Neural cell (in vitro differentiated cells): ENCODE data around the gene IRF8. TPM values are rescaled to one million over a fixed set of nuclear protein-coding genes. Genes with fewer than 3 reads are reported as not detected.

ENCODE experiments used
- H2AFZ ChIP-seq: fragments of 200-600, 300-800 bp; sonication (generic), shearing (Covaris generic); 2 replicates; pipeline ENCODE4 v1.6.0; 2014; ENCODE audit warnings: low read depth, mild to moderate bottlenecking, antibody characterized with exemption, low read length, moderate library complexity
- H3F3A ChIP-seq: fragments of 200-600 bp; shearing (Covaris generic); 2 replicates; pipeline ENCODE4 v1.6.1; 2016; ENCODE audit warnings: mild to moderate bottlenecking, moderate library complexity, mixed read lengths, antibody characterized with exemption, low read length; ENCODE audit not compliant: insufficient read depth, poor library complexity, severe bottlenecking
- H3K27ac ChIP-seq: fragments of 200-600, 300-800 bp; sonication (generic), shearing (Covaris generic); 2 replicates; pipeline ENCODE4 v1.5.1; 2014; ENCODE audit warnings: mild to moderate bottlenecking, low read length, moderate library complexity
- H3K27me3 ChIP-seq: fragments of 300-800, 200-600 bp; sonication (generic), shearing (Covaris generic); 2 replicates; pipeline ENCODE4 v1.6.0; 2014; ENCODE audit warnings: mild to moderate bottlenecking, low read depth, low read length, moderate library complexity; ENCODE audit not compliant: insufficient read depth
- H3K36me3 ChIP-seq: fragments of 300-800, 200-600 bp; sonication (generic), shearing (Covaris generic); 2 replicates; pipeline ENCODE4 v1.5.1; 2014; ENCODE audit warnings: mild to moderate bottlenecking, antibody characterized with exemption, low read length, moderate library complexity; ENCODE audit not compliant: insufficient read depth
- H3K4me2 ChIP-seq: fragments of 300-800, 200-600 bp; sonication (generic), shearing (Covaris generic); 2 replicates; pipeline ENCODE4 v1.6.0; 2014; ENCODE audit warnings: mild to moderate bottlenecking, low read length
- H3K4me3 ChIP-seq: fragments of 300-800, 200-600 bp; sonication (generic), shearing (Covaris generic); 2 replicates; pipeline ENCODE4 v1.5.1; 2014; ENCODE audit warnings: mild to moderate bottlenecking, low read length, moderate library complexity
- H3K79me2 ChIP-seq: fragments of 200-600 bp; shearing (Covaris generic); replicated peaks from 2 replicates; pipeline ENCODE4 v1.6.0; 2014; ENCODE audit warnings: mild to moderate bottlenecking, low read length, moderate library complexity; ENCODE audit not compliant: insufficient read depth
- H3K9ac ChIP-seq: fragments of 300-800, 200-600 bp; sonication (generic), shearing (Covaris generic); 2 replicates; pipeline ENCODE4 v1.6.1; 2016; ENCODE audit warnings: mild to moderate bottlenecking, low read length, mixed read lengths
- H3K9me2 ChIP-seq: fragments of 200-600 bp; shearing (Covaris generic); 2 replicates; pipeline ENCODE4 v1.6.1; 2016; ENCODE audit warnings: mild to moderate bottlenecking, low read length, mixed read lengths; ENCODE audit not compliant: insufficient read depth
- H3K9me3 ChIP-seq: fragments of 200-600, 300-800 bp; sonication (generic), shearing (Covaris generic); 2 replicates; pipeline ENCODE4 v1.6.1; 2016; ENCODE audit warnings: mild to moderate bottlenecking, mixed run types, low read length, moderate library complexity, mixed read lengths
- H4K20me1 ChIP-seq: fragments of 200-600 bp; shearing (Covaris generic); 2 replicates; pipeline ENCODE4 v1.6.1; 2016; ENCODE audit warnings: mild to moderate bottlenecking, mixed run types; ENCODE audit not compliant: insufficient read depth
- CTCF ChIP-seq: fragments of 450-650 bp; IDR thresholded peaks from 2 replicates; pipeline ENCODE4 v1.5.1; 2014; ENCODE audit warnings: antibody characterized with exemption, mild to moderate bottlenecking, moderate library complexity; ENCODE audit not compliant: poor library complexity, severe bottlenecking
- EP300 ChIP-seq: fragments of 450-650 bp; conservative IDR thresholded peaks from 2 replicates; pipeline ENCODE4 v1.6.1; 2014; ENCODE audit warnings: antibody characterized with exemption, mild to moderate bottlenecking, moderate library complexity; ENCODE audit not compliant: poor library complexity, severe bottlenecking
- EZH2 ChIP-seq: fragments of 200-600, 300-800 bp; shearing (Covaris generic), sonication (generic); IDR thresholded peaks from 2 replicates; pipeline ENCODE4 v1.6.1; 2014; ENCODE audit warnings: antibody characterized with exemption, low read length, borderline replicate concordance, mild to moderate bottlenecking; ENCODE audit not compliant: insufficient read depth, poor library complexity, severe bottlenecking
- MXI1 ChIP-seq: fragments of 450-650 bp; conservative IDR thresholded peaks from 2 replicates; pipeline ENCODE4 v1.6.1; 2014; ENCODE audit warnings: antibody characterized with exemption, mild to moderate bottlenecking; ENCODE audit not compliant: poor library complexity, severe bottlenecking
- POLR2AphosphoS5 ChIP-seq: IDR thresholded peaks from 2 replicates; pipeline ENCODE4 v1.6.1; 2012
- RAD21 ChIP-seq: fragments of 450-650 bp; conservative IDR thresholded peaks from 2 replicates; pipeline ENCODE4 v1.6.1; 2014; ENCODE audit warnings: antibody characterized with exemption, mild to moderate bottlenecking, moderate library complexity
- REST ChIP-seq: IDR thresholded peaks from 2 replicates; pipeline ENCODE4 v1.6.1; 2012; ENCODE audit warnings: borderline replicate concordance
- SMC3 ChIP-seq: fragments of 450-650 bp; conservative IDR thresholded peaks from 2 replicates; pipeline ENCODE4 v1.6.1; 2014; ENCODE audit warnings: antibody characterized with exemption, mild to moderate bottlenecking, moderate library complexity; ENCODE audit not compliant: poor library complexity
- TAF1 ChIP-seq: IDR thresholded peaks from 2 replicates; pipeline ENCODE4 v1.6.1; 2012; ENCODE audit warnings: low read depth
- polyA plus RNA-seq: library from polyadenylated mRNA; depleted of rRNA; stranded (reverse); fragments of >200 nt; gene quantifications from 2 replicates; pipeline ENCODE4 v1.2.3, GENCODE V29; 2014

IRF8 gene
- polyA plus RNA-seq, 1 donor from 2014 or later: not detected

DNA sequence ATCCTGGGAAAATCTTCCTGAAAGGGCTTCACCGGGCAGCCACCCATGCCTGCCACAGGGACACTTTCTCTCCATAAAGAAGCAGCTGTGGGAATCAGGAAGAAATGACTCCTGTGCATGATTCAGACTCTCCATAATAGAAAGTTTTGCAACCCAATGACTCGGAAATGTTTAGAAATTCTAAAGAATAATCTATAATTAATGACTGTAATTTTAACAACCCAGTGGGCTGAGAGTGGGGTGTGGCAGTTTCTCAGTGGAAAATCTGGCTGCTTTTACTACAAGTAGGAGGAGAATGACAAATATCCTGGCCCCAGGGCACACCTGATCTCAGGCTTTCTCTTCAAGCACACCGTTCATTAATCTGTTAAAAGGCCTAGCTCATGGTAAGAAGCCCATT lies 25.7 kb downstream of the IRF8 start:
- Histone ChIP-seq H3K9me3 (no peaks in the 10 kb centered on the region), H4K20me1 (no peaks in the 10 kb centered on the region), H3K4me3 (no peak overlapping the region), H3K36me3 (no peaks in the 10 kb centered on the region), H3K79me2 (no peaks in the 10 kb centered on the region), H2AFZ (no peak overlapping the region), H3F3A (no peaks in the 10 kb centered on the region), H3K27me3 (no peaks in the 10 kb centered on the region), H3K9ac (no peak overlapping the region), H3K4me2 (no peak overlapping the region), H3K27ac (no peak overlapping the region), H3K9me2 (no peaks in the 10 kb centered on the region)
- TF ChIP-seq REST (no peak), EZH2 (no peak), SMC3 (no peak), MXI1 (no peak), CTCF (no peak), TAF1 (no peak), RAD21 (no peak), POLR2AphosphoS5 (no peak), EP300 (no peak)

GRCh38 chr16:85926370-85926769 lies 27.4 kb downstream of the IRF8 start:
- Histone ChIP-seq H3K79me2 (no peaks in the 10 kb centered on the region), H3K9ac (no peak overlapping the region), H3K36me3 (no peaks in the 10 kb centered on the region), H4K20me1 (no peaks in the 10 kb centered on the region), H3K4me3 (no peak overlapping the region), H3K9me2 (no peaks in the 10 kb centered on the region), H2AFZ (no peak overlapping the region), H3K27me3 (no peaks in the 10 kb centered on the region), H3F3A (no peaks in the 10 kb centered on the region), H3K27ac (no peak overlapping the region), H3K4me2 (no peak overlapping the region), H3K9me3 (no peaks in the 10 kb centered on the region)
- TF ChIP-seq TAF1 (no peak), POLR2AphosphoS5 (no peak), MXI1 (no peak), EP300 (no peak), EZH2 (no peak), SMC3 (no peak), REST (no peak), RAD21 (no peak), CTCF (no peak)
